Fibroblast of villous mesenchyme (primary cell): ENCODE results near the gene MFN2. TPM values are rescaled to one million over a fixed set of nuclear protein-coding genes. Genes with fewer than 3 reads are reported as not detected.
A peak's percentile ranks its signal among the peaks of the same experiment; 100 is the strongest.

Source experiments
- DNase-seq: peaks from one replicate; pipeline ENCODE4 v3.0.0-alpha.2; 2010; ENCODE audit warnings: low read depth
- H3K4me3 ChIP-seq: 2 replicates; pipeline ENCODE4 v1.5.1; 2011; ENCODE audit warnings: low read depth, mild to moderate bottlenecking, low read length
- CTCF ChIP-seq: IDR thresholded peaks from 2 replicates; pipeline ENCODE4 v1.5.1; 2012; ENCODE audit warnings: low read depth, mild to moderate bottlenecking, low read length; ENCODE audit not compliant: insufficient read depth
- total RNA-seq: library from RNA; depleted of rRNA; stranded (reverse); fragments of >200 nt; gene quantifications from 2 replicates; pipeline ENCODE4 v1.2.3, GENCODE V29; 2012

The MFN2 gene
- total RNA-seq, 1 donor = 66.1 TPM

GRCh38 chr1:11977625-11978024 lies 2.6 kb upstream of the MFN2 start:
- DNase-seq = peak; percentile 70
- TF ChIP-seq CTCF = no peak

GRCh38 chr1:11978301-11978700 lies 1.9 kb upstream of the MFN2 start:
- no peak for DNase-seq
- H3K4me3 ChIP-seq = no peak overlapping the region
- TF ChIP-seq CTCF = no peak

More at GRCh38 chr1:11977625-11978024, 2.6 kb upstream of the MFN2 start:
- H3K4me3 ChIP-seq = no peak overlapping the region

GRCh38 chr1:11979028-11979850 lies 1.0 kb upstream of the MFN2 start:
- no peak for TF ChIP-seq CTCF
- peak overlapping the region; percentile 74 for H3K4me3 ChIP-seq
- no peak for DNase-seq

GRCh38 chr1:11980676-11980972 lies 380 bp downstream of the MFN2 start:
- H3K4me3 ChIP-seq = peak overlapping the region; percentile 74
- no peak for TF ChIP-seq CTCF
- no peak for DNase-seq

GRCh38 chr1:11981378-11982009 lies 1.2 kb downstream of the MFN2 start:
- H3K4me3 ChIP-seq = peak overlapping the region; percentile 74
- no peak for DNase-seq
- no peak for TF ChIP-seq CTCF

- no peak overlapping the region for H3K4me3 ChIP-seq
- peak; percentile 26 for DNase-seq
- peak; percentile 41 for TF ChIP-seq CTCF
These were observed 1.8 kb downstream of the MFN2 start for GRCh38 chr1:11982010-11982392.
